Caco-2 (cell line): ENCODE measurements around the gene HDAC4. TPM values are rescaled to one million over a fixed set of nuclear protein-coding genes. Genes with fewer than 3 reads are reported as not detected.
A peak's percentile ranks its signal among the peaks of the same experiment; 100 is the strongest.

Experiments
- BruUV-seq: library from RNA; stranded (reverse); fragments of 400-500 nt; replicated peaks from 2 replicates; lab custom pipeline; 2021; lab: Mats Ljungman, UMichigan
- CTCF ChIA-PET: fragments of 300-600 bp; sonication (Branson Sonifier 250); formaldehyde crosslinking; loops from one replicate; lab custom pipeline; 2022; ENCODE audit warnings: antibody characterized with exemption; lab: Charles Lee
- POLR2A ChIA-PET: fragments of 300-600 bp; sonication (Branson Sonifier 250); formaldehyde crosslinking; loops from one replicate; lab custom pipeline; 2022; ENCODE audit warnings: antibody characterized with exemption; lab: Charles Lee
- DNase-seq, 2 experiments: peaks; one replicate each; pipeline versions ENCODE4 v3.0.0 to v3.0.0-alpha.2; 2020 to 2022
- H3K27me3 ChIP-seq: replicated peaks from 2 replicates; pipeline ENCODE4 v1.6.0; 2011; ENCODE audit warnings: low read length; ENCODE audit not compliant: control insufficient read depth, insufficient read depth
- H3K36me3 ChIP-seq: 2 replicates; pipeline ENCODE4 v1.5.1; 2011; ENCODE audit warnings: low read length; ENCODE audit not compliant: control insufficient read depth, insufficient read depth
- H3K4me1 ChIP-seq: fragments of 250-450 bp; sonication (Bioruptor Pico); 2 replicates; pipeline ENCODE4 v1.5.1; 2020; ENCODE audit warnings: mild to moderate bottlenecking
- H3K4me3 ChIP-seq: 2 replicates; pipeline ENCODE4 v1.5.1; 2011; ENCODE audit warnings: low read depth, mild to moderate bottlenecking, control low read depth, low read length
- H3K9me3 ChIP-seq: fragments of 250-450 bp; sonication (Bioruptor Pico); 2 replicates; pipeline ENCODE4 v1.5.1; 2020; ENCODE audit warnings: mild to moderate bottlenecking, moderate library complexity
- H3K27ac Mint-ChIP-seq: one replicate; pipeline ENCODE4 v1.8.0; 2022; ENCODE audit warnings: mixed read lengths; ENCODE audit not compliant: unreplicated experiment
- H3K27me3 Mint-ChIP-seq: one replicate; pipeline ENCODE4 v1.8.0; 2022; ENCODE audit warnings: mixed read lengths; ENCODE audit not compliant: insufficient read depth, unreplicated experiment
- H3K36me3 Mint-ChIP-seq: one replicate; pipeline ENCODE4 v1.8.0; 2022; ENCODE audit warnings: mild to moderate bottlenecking, mixed read lengths; ENCODE audit not compliant: insufficient read depth, unreplicated experiment
- H3K4me1 Mint-ChIP-seq: one replicate; pipeline ENCODE4 v1.8.0; 2022; ENCODE audit warnings: low read depth, mixed read lengths; ENCODE audit not compliant: unreplicated experiment
- H3K4me3 Mint-ChIP-seq: one replicate; pipeline ENCODE4 v1.8.0; 2022; ENCODE audit warnings: mild to moderate bottlenecking, moderate library complexity, mixed read lengths; ENCODE audit not compliant: unreplicated experiment
- H3K9me3 Mint-ChIP-seq: one replicate; pipeline ENCODE4 v1.8.0; 2022; ENCODE audit warnings: mixed read lengths; ENCODE audit not compliant: unreplicated experiment
- CTCF ChIP-seq, 2 experiments: fragments of 200-600 bp in 1 of 2; IDR thresholded peaks; 1 replicate in 1 of 2; 2 replicates in 1 of 2; pipeline versions ENCODE4 v1.5.1 to v1.8.0; 2011 to 2022; ENCODE audit warnings: antibody characterized with exemption in 1 of 2, control low read depth in 1 of 2, inconsistent platforms in 1 of 2, low read depth in 1 of 2, low read length in 1 of 2, mild to moderate bottlenecking in 1 of 2, moderate library complexity in 1 of 2; ENCODE audit not compliant: insufficient read depth in 1 of 2, severe bottlenecking in 1 of 2, unreplicated experiment in 1 of 2
- intact Hi-C: fragments of 100-400 bp; cut with micrococcal nuclease; formaldehyde crosslinking; loops from one replicate; pipeline ENCODE4 v1.10.0; 2022; ENCODE audit not compliant: unreplicated experiment
- total RNA-seq: library from RNA; stranded (reverse); gene quantifications from 2 replicates; pipeline ENCODE4 v1.2.3, GENCODE V29; 2022

HDAC4 gene
- total RNA-seq, 1 experiment from 2014 or later: 15.5 TPM

- H3K27ac Mint-ChIP-seq: no peak overlapping the region
- H3K36me3 Mint-ChIP-seq: no peaks in the 10 kb centered on the region
- H3K36me3 ChIP-seq: no peaks in the 10 kb centered on the region
- intact Hi-C loops: no loop called here
- H3K4me1 Mint-ChIP-seq: no peaks in the 10 kb centered on the region
- ChIA-PET CTCF (no interaction called here), POLR2A (no interaction called here)
- H3K4me3 ChIP-seq: no peak overlapping the region
- no peaks in the 10 kb centered on the region for H3K27me3 ChIP-seq
- no peaks in the 10 kb centered on the region for H3K27me3 Mint-ChIP-seq
- TF ChIP-seq CTCF (IDR thresholded peaks at IDR 0.05; ENCODE audit: insufficient read depth in 1 of 2, low read depth in 1 of 2, low read length in 1 of 2, severe bottlenecking in 1 of 2, unreplicated experiment in 1 of 2): no peak
- DNase-seq: no peak
- H3K9me3 Mint-ChIP-seq: no peaks in the 10 kb centered on the region
- no TSS peak for BruUV-seq
- no peaks in the 10 kb centered on the region for H3K9me3 ChIP-seq
- no peak overlapping the region for H3K4me3 Mint-ChIP-seq
- H3K4me1 ChIP-seq: no peaks in the 10 kb centered on the region
Measured at GRCh38 chr2:239117831-239118230, 283.0 kb downstream of the HDAC4 start.

GRCh38 chr2:239116456-239117246 lies 284.2 kb downstream of the HDAC4 start:
- DNase-seq: no peak
- H3K4me1 Mint-ChIP-seq: no peaks in the 10 kb centered on the region
- H3K36me3 ChIP-seq: no peaks in the 10 kb centered on the region
- H3K4me3 Mint-ChIP-seq: no peak overlapping the region
- no peak overlapping the region for H3K27ac Mint-ChIP-seq
- TF ChIP-seq CTCF (IDR thresholded peaks at IDR 0.05; ENCODE audit: insufficient read depth in 1 of 2, low read depth in 1 of 2, low read length in 1 of 2, severe bottlenecking in 1 of 2, unreplicated experiment in 1 of 2): no peak
- H3K27me3 ChIP-seq: no peaks in the 10 kb centered on the region
- no peaks in the 10 kb centered on the region for H3K9me3 ChIP-seq
- H3K27me3 Mint-ChIP-seq: no peaks in the 10 kb centered on the region
- H3K36me3 Mint-ChIP-seq: no peaks in the 10 kb centered on the region
- BruUV-seq: no TSS peak
- ChIA-PET CTCF (no interaction called here), POLR2A (no interaction called here)
- intact Hi-C loops: no loop called here
- no peaks in the 10 kb centered on the region for H3K4me1 ChIP-seq
- H3K9me3 Mint-ChIP-seq: no peaks in the 10 kb centered on the region
- no peak overlapping the region for H3K4me3 ChIP-seq

- Histone ChIP-seq H3K4me3 (no peak overlapping the region), H3K27me3 (no peaks in the 10 kb centered on the region), H3K9me3 (no peaks in the 10 kb centered on the region), H3K36me3 (no peaks in the 10 kb centered on the region), H3K4me1 (no peaks in the 10 kb centered on the region)
- intact Hi-C loops: no loop called here
- Mint-ChIP-seq H3K27me3 (no peaks in the 10 kb centered on the region), H3K4me1 (no peaks in the 10 kb centered on the region), H3K36me3 (no peaks in the 10 kb centered on the region), H3K4me3 (peak overlapping the region; percentile 15), H3K27ac (no peak overlapping the region), H3K9me3 (no peaks in the 10 kb centered on the region)
- ChIA-PET POLR2A (no interaction called here), CTCF (no interaction called here)
- no peak for TF ChIP-seq CTCF (IDR thresholded peaks at IDR 0.05; ENCODE audit: insufficient read depth in 1 of 2, low read depth in 1 of 2, low read length in 1 of 2, severe bottlenecking in 1 of 2, unreplicated experiment in 1 of 2)
- no peak for DNase-seq
- no TSS peak for BruUV-seq
Measured at GRCh38 chr2:239115616-239116015, 285.2 kb downstream of the HDAC4 start.
